K562 (cell line): ENCODE measurements around the gene TRPM4. TPM values are rescaled to one million over a fixed set of nuclear protein-coding genes. Genes with fewer than 3 reads are reported as not detected.

Experiments
- BHLHE40 ChIP-seq: IDR thresholded peaks from 2 replicates; pipeline ENCODE4 v1.6.1; 2011; ENCODE audit warnings: low read length, improper control_type of control experiment
- BRCA1 ChIP-seq, 2 experiments: fragments of 450-650 bp in 1 of 2; sonication (generic) in 1 of 2; formaldehyde crosslinking in 1 of 2; IDR thresholded peaks; 2 replicates each; pipeline versions ENCODE4 v1.5.0 to v1.6.1; 2017 to 2020; ENCODE audit warnings: mild to moderate bottlenecking in 1 of 2, missing genetic modification reagents in 1 of 2
- DPF2 ChIP-seq: fragments of 450-650 bp; IDR thresholded peaks from 2 replicates; pipeline ENCODE4 v1.6.1; 2016
- IRF2 ChIP-seq: sonication (generic); formaldehyde crosslinking; IDR thresholded peaks from 2 replicates; pipeline ENCODE4 v1.8.1; 2022; ENCODE audit warnings: mild to moderate bottlenecking, missing genetic modification reagents
- MAFF ChIP-seq: IDR thresholded peaks from 2 replicates; pipeline ENCODE4 v1.6.1; 2012; ENCODE audit warnings: low read length, improper control_type of control experiment
- NCOA1 ChIP-seq: fragments of 450-650 bp; IDR thresholded peaks from 2 replicates; pipeline ENCODE4 v1.6.1; 2016; ENCODE audit warnings: low read depth
- NFE2 ChIP-seq: IDR thresholded peaks from 2 replicates; pipeline ENCODE4 v1.6.1; 2014; ENCODE audit warnings: antibody characterized with exemption, low read depth
- NONO ChIP-seq, 2 experiments: fragments of 200-400 bp in 1 of 2; fragments of 450-650 bp in 1 of 2; formaldehyde crosslinking in 1 of 2; IDR thresholded peaks; 2 replicates each; pipeline ENCODE4 v1.6.1; 2017; ENCODE audit warnings: low read depth in 2 of 2, mild to moderate bottlenecking in 2 of 2, moderate library complexity in 2 of 2, low read length in 1 of 2
- NUFIP1 ChIP-seq: fragments of 450-650 bp; IDR thresholded peaks from 2 replicates; pipeline ENCODE4 v1.6.1; 2018; ENCODE audit not compliant: partially characterized antibody
- PATZ1 ChIP-seq: fragments of 250-450 bp; sonication (Bioruptor Pico); IDR thresholded peaks from 2 replicates; pipeline ENCODE4 v1.5.0; 2020; ENCODE audit warnings: mild to moderate bottlenecking, borderline replicate concordance
- PHF8 ChIP-seq: fragments of 200-600 bp; sonication (generic); IDR thresholded peaks from 2 replicates; pipeline ENCODE4 v1.6.1; 2012; ENCODE audit warnings: mixed run types, mild to moderate bottlenecking, inconsistent platforms, low read length, moderate library complexity, borderline replicate concordance
- POLR3A ChIP-seq: IDR thresholded peaks from 2 replicates; pipeline ENCODE4 v1.6.1; 2011; ENCODE audit warnings: borderline replicate concordance, mild to moderate bottlenecking, moderate library complexity; ENCODE audit not compliant: insufficient read length, insufficient read depth; ENCODE audit errors: extremely low read depth
- ZBTB1 ChIP-seq: sonication (generic); formaldehyde crosslinking; IDR thresholded peaks from 2 replicates; pipeline ENCODE4 v1.8.1; 2023; ENCODE audit warnings: missing genetic modification reagents, low read depth, mild to moderate bottlenecking, borderline replicate concordance
- ZBTB7A ChIP-seq: IDR thresholded peaks from 2 replicates; pipeline ENCODE4 v1.6.1; 2011; ENCODE audit warnings: low read depth, mild to moderate bottlenecking, low read length, moderate library complexity, borderline replicate concordance; ENCODE audit not compliant: control insufficient read depth
- polyA plus RNA-seq, 8 experiments: library from polyadenylated mRNA; depleted of rRNA in 4 of 8; stranded (reverse) in 5 of 8; unstranded in 3 of 8; fragments of >200 nt; fragmentation: Nextera tagmentation in 2 of 8; fragmentation: Illumina TruSeq in 1 of 8; extraction: Ambion mirVana in 2 of 8; extraction: Trizol in 1 of 8; gene quantifications; 2 replicates each; pipeline versions ENCODE4 v1.2.1 to v1.2.3, GENCODE V29; 2011 to 2014; ENCODE audit warnings: inconsistent platforms in 1 of 8, missing spikeins in 1 of 8
- total RNA-seq, 7 experiments: library from RNA; depleted of rRNA in 6 of 7; stranded (reverse); fragments of >200 nt in 6 of 7; fragmentation: Illumina TruSeq in 2 of 7; extraction: Trizol in 2 of 7; gene quantifications; 2 replicates each; pipeline versions ENCODE4 v1.2.1 to v1.2.3, GENCODE V29; 2011 to 2021; ENCODE audit warnings: low replicate concordance in 1 of 7
- TF ChIP-seq, protein P1 (sequence below), 2 experiments: fragments of 450-650 bp; IDR thresholded peaks; 2 replicates each; pipeline ENCODE4 v1.6.1; 2016
- TF ChIP-seq, protein P2 (sequence below), 3 experiments: fragments of 200-800 bp in 1 of 3; fragments of 250-450 bp in 1 of 3; fragments of 450-650 bp in 1 of 3; sonication (Bioruptor Pico) in 1 of 3; sonication (Bioruptor generic) in 1 of 3; formaldehyde crosslinking in 1 of 3; IDR thresholded peaks; 2 replicates each; pipeline versions ENCODE4 v1.6.1 to v1.8.0; 2016 to 2022; ENCODE audit warnings: mild to moderate bottlenecking in 2 of 3, missing genetic modification characterization in 2 of 3, missing compliant biosample characterization in 1 of 3, moderate library complexity in 1 of 3
- TF ChIP-seq, protein P3 (sequence below): fragments of 450-650 bp; IDR thresholded peaks from 2 replicates; pipeline ENCODE4 v1.6.1; 2017; ENCODE audit warnings: mild to moderate bottlenecking, moderate library complexity

The TRPM4 gene
- total and polyA plus RNA-seq, 9 of the 15 experiments (the other 6 are each of a cell fraction or from before 2014, with no cell fraction given): 6.5 to 45.4 (median 15.2) TPM

- TF ChIP-seq, protein P1, sequence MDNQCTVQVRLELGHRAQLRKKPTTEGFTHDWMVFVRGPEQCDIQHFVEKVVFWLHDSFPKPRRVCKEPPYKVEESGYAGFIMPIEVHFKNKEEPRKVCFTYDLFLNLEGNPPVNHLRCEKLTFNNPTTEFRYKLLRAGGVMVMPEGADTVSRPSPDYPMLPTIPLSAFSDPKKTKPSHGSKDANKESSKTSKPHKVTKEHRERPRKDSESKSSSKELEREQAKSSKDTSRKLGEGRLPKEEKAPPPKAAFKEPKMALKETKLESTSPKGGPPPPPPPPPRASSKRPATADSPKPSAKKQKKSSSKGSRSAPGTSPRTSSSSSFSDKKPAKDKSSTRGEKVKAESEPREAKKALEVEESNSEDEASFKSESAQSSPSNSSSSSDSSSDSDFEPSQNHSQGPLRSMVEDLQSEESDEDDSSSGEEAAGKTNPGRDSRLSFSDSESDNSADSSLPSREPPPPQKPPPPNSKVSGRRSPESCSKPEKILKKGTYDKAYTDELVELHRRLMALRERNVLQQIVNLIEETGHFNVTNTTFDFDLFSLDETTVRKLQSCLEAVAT (IDR thresholded peaks at IDR 0.05): no peak
- TF ChIP-seq, protein P2, sequence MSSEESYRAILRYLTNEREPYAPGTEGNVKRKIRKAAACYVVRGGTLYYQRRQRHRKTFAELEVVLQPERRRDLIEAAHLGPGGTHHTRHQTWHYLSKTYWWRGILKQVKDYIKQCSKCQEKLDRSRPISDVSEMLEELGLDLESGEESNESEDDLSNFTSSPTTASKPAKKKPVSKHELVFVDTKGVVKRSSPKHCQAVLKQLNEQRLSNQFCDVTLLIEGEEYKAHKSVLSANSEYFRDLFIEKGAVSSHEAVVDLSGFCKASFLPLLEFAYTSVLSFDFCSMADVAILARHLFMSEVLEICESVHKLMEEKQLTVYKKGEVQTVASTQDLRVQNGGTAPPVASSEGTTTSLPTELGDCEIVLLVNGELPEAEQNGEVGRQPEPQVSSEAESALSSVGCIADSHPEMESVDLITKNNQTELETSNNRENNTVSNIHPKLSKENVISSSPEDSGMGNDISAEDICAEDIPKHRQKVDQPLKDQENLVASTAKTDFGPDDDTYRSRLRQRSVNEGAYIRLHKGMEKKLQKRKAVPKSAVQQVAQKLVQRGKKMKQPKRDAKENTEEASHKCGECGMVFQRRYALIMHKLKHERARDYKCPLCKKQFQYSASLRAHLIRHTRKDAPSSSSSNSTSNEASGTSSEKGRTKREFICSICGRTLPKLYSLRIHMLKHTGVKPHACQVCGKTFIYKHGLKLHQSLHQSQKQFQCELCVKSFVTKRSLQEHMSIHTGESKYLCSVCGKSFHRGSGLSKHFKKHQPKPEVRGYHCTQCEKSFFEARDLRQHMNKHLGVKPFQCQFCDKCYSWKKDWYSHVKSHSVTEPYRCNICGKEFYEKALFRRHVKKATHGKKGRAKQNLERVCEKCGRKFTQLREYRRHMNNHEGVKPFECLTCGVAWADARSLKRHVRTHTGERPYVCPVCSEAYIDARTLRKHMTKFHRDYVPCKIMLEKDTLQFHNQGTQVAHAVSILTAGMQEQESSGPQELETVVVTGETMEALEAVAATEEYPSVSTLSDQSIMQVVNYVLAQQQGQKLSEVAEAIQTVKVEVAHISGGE (CRISPR knock-in tag; IDR thresholded peaks at IDR 0.05): peak in 1 of 3 experiments; percentile 32; a peak in 2 of 6 replicates
- TF ChIP-seq NCOA1 (0 out of 2 replicates have a peak, but pooled peaks have one; percentile 4), DPF2 (0 out of 2 replicates have a peak, but pooled peaks have one; percentile 17), IRF2 (CRISPR knock-in tag) (no peak), POLR3A (no peak), BHLHE40 (peak; percentile 93), ZBTB7A (peak; percentile 4; the same call in 1 of the 2 replicates), PATZ1 (CRISPR knock-in tag) (no peak), BRCA1 (IDR thresholded peaks at IDR 0.05) (no peak), BRCA1 (CRISPR knock-in tag; IDR thresholded peaks at IDR 0.05) (no peak), NFE2 (no peak), NONO (IDR thresholded peaks at IDR 0.05; ENCODE audit: low read depth in 2 of 2, low read length in 1 of 2) (peak in 1 of 2 experiments; percentile 98; a peak in 2 of 4 replicates), PHF8 (0 out of 2 replicates have a peak, but pooled peaks have one; percentile 41), NUFIP1 (peak; percentile 62), ZBTB1 (CRISPR knock-in tag) (0 out of 2 replicates have a peak, but pooled peaks have one; percentile 37), MAFF (0 out of 2 replicates have a peak, but pooled peaks have one; percentile 16)
- TF ChIP-seq, protein P3, sequence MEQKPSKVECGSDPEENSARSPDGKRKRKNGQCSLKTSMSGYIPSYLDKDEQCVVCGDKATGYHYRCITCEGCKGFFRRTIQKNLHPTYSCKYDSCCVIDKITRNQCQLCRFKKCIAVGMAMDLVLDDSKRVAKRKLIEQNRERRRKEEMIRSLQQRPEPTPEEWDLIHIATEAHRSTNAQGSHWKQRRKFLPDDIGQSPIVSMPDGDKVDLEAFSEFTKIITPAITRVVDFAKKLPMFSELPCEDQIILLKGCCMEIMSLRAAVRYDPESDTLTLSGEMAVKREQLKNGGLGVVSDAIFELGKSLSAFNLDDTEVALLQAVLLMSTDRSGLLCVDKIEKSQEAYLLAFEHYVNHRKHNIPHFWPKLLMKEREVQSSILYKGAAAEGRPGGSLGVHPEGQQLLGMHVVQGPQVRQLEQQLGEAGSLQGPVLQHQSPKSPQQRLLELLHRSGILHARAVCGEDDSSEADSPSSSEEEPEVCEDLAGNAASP: no peak
Measured at GRCh38 chr19:49149652-49150105, 7.9 kb upstream of the TRPM4 start (continued).
